GM19193 (cell line): Measurements from ENCODE around the gene NDUFS1.

Source experiments
- POLR2A ChIP-seq: IDR thresholded peaks from 4 replicates; pipeline ENCODE4 v1.6.1; 2011; ENCODE audit not compliant: insufficient read depth, insufficient read length; ENCODE audit errors: extremely low read depth

NDUFS1 gene

GRCh38 chr2:206112108-206112507, 47.1 kb downstream of the NDUFS1 start:
- no peak for TF ChIP-seq POLR2A

- TF ChIP-seq POLR2A = no peak
Observed at GRCh38 chr2:206108713-206109112, 50.5 kb downstream of the NDUFS1 start.

GRCh38 chr2:206105541-206105940, 53.7 kb downstream of the NDUFS1 start:
- TF ChIP-seq POLR2A = no peak

- TF ChIP-seq POLR2A = no peak
Observed at GRCh38 chr2:206105038-206105437, 54.2 kb downstream of the NDUFS1 start.

- no peak for TF ChIP-seq POLR2A
Observed at GRCh38 chr2:206098471-206098870, 60.8 kb downstream of the NDUFS1 start.

- TF ChIP-seq POLR2A = no peak
Observed at GRCh38 chr2:206096876-206097275, 62.4 kb downstream of the NDUFS1 start.

- TF ChIP-seq POLR2A = no peak
Observed at GRCh38 chr2:206095536-206096332, 63.5 kb downstream of the NDUFS1 start.

- TF ChIP-seq POLR2A = no peak
Observed at GRCh38 chr2:206092297-206092696, 66.9 kb downstream of the NDUFS1 start.

GRCh38 chr2:206088248-206088647, 71.0 kb downstream of the NDUFS1 start:
- no peak for TF ChIP-seq POLR2A

- no peak for TF ChIP-seq POLR2A
Observed at GRCh38 chr2:206086716-206087350, 72.4 kb downstream of the NDUFS1 start.

GRCh38 chr2:206085742-206086445, 73.3 kb downstream of the NDUFS1 start, which contains the start of gene INO80D:
Gene INO80D (minus strand): TSS chr2:206086174. CDS start chr2:206063016, 23,158 bp downstream.
- TF ChIP-seq POLR2A = peak; percentile 71

GRCh38 chr2:206084870-206085741, 74.1 kb downstream of the NDUFS1 start:
- TF ChIP-seq POLR2A = peak; percentile 33

- TF ChIP-seq POLR2A = no peak
Observed at GRCh38 chr2:206084439-206084869, 74.8 kb downstream of the NDUFS1 start.

- no peak for TF ChIP-seq POLR2A
Observed at GRCh38 chr2:206083602-206084438, 75.4 kb downstream of the NDUFS1 start.
